MG63 (cell line): ENCODE results near the gene PPP6R3. TPM values are rescaled to one million over a fixed set of nuclear protein-coding genes. Genes with fewer than 3 reads are reported as not detected.

Experiments used
- DNase-seq: peaks from one replicate; pipeline ENCODE4 v3.0.0-alpha.2; 2020
- H3K27me3 ChIP-seq: fragments of 250-450 bp; sonication (Bioruptor Pico); 2 replicates; pipeline ENCODE4 v1.5.1; 2020; ENCODE audit warnings: mild to moderate bottlenecking, moderate library complexity
- H3K36me3 ChIP-seq: fragments of 250-450 bp; sonication (Bioruptor Pico); 2 replicates; pipeline ENCODE4 v1.5.1; 2020; ENCODE audit warnings: mild to moderate bottlenecking, moderate library complexity
- H3K4me3 ChIP-seq: fragments of 250-450 bp; sonication (Bioruptor Pico); 2 replicates; pipeline ENCODE4 v1.5.1; 2020; ENCODE audit warnings: mild to moderate bottlenecking, moderate library complexity
- H3K9me3 ChIP-seq: fragments of 250-450 bp; sonication (Bioruptor Pico); 2 replicates; pipeline ENCODE4 v1.5.1; 2020; ENCODE audit warnings: mild to moderate bottlenecking, moderate library complexity
- total RNA-seq: library from RNA; depleted of rRNA; stranded (reverse); fragments of >200 nt; shearing (Covaris generic); gene quantifications from 2 replicates; pipeline ENCODE4 v1.2.3, GENCODE V29; 2014; ENCODE audit warnings: low replicate concordance

The PPP6R3 gene
- total RNA-seq, 1 experiment from 2014 or later, result 68.5 TPM

- no peaks in the 10 kb centered on the region for H3K9me3 ChIP-seq
Measured at GRCh38 chr11:68498903-68499883, 38.6 kb downstream of the PPP6R3 start.

GRCh38 chr11:68500206-68500605 lies 39.7 kb downstream of the PPP6R3 start:
- H3K4me3 ChIP-seq, result no peak overlapping the region
- no peaks in the 10 kb centered on the region for H3K9me3 ChIP-seq
- no peak for DNase-seq
- H3K36me3 ChIP-seq, result peaks cover 3% of the 10 kb centered on the region; the same call in 1 of the 2 replicates
- H3K27me3 ChIP-seq, result no peaks in the 10 kb centered on the region

More at GRCh38 chr11:68498903-68499883, 38.6 kb downstream of the PPP6R3 start:
- Histone ChIP-seq H3K4me3 (no peak overlapping the region), H3K36me3 (peaks cover 3% of the 10 kb centered on the region; the same call in 1 of the 2 replicates), H3K27me3 (no peaks in the 10 kb centered on the region)
- no peak for DNase-seq

DNA sequence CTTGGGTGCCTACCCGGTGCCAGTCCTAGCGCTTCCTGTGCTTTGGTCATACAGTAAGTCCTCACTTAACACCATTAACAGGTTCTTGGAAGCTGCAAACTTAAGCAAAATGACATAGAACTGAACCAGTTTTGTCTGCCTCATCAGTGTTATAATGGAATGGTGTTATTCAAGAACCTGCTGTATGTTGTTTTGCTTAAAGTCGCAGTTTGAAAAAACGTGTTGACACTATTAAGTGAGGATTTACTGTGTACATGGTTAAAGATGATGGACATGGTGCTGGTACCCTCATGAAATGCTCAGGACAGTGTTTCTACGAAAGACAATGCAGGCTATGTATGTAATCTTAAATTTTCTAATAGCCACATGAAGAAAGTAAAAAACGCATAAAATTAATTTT lies 41.3 kb downstream of the PPP6R3 start:
- no peak for DNase-seq
- Histone ChIP-seq H3K9me3 (no peaks in the 10 kb centered on the region), H3K36me3 (peaks cover 8% of the 10 kb centered on the region), H3K4me3 (no peak overlapping the region), H3K27me3 (no peaks in the 10 kb centered on the region)

GRCh38 chr11:68503251-68503687 lies 42.7 kb downstream of the PPP6R3 start:
- H3K27me3 ChIP-seq, result no peaks in the 10 kb centered on the region
- no peaks in the 10 kb centered on the region for H3K9me3 ChIP-seq
- no peak overlapping the region for H3K4me3 ChIP-seq
- H3K36me3 ChIP-seq, result peaks cover 8% of the 10 kb centered on the region
- no peak for DNase-seq

GRCh38 chr11:68503792-68504191 lies 43.2 kb downstream of the PPP6R3 start:
- Histone ChIP-seq H3K27me3 (no peaks in the 10 kb centered on the region), H3K9me3 (no peaks in the 10 kb centered on the region)

DNA sequence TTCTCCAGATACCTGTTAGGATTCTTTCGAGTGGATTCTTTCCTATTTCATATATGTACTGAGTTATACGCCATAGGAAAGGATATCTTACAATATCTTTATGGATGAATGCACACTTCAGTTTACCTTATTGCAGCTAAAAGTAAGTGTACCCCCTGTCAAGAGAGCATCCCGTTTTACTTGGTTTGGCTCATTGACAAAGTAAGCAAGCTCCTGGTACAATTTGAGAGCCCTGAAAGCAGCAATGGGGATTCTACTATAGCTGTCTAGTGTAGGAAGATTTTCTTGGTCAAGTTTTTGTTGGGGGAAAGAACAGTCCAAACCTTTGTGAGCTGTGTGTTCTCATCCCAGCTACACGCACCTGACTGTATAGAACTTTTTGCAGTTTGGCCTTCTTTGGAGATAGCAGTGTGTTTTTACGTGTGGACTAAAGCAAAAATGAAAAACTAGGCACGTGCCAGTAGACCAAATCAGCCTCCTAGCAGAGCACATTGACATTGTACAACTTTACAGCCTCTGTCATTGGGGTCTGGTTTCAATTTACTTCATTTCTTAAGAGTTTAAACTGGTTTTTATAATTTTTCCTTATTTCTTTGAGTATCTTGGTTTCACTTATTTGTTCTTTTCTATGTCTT lies 44.0 kb downstream of the PPP6R3 start:
- Histone ChIP-seq H3K9me3 (no peaks in the 10 kb centered on the region), H3K36me3 (peaks cover 8% of the 10 kb centered on the region), H3K27me3 (no peaks in the 10 kb centered on the region), H3K4me3 (no peak overlapping the region)
- no peak for DNase-seq

More at GRCh38 chr11:68503792-68504191, 43.2 kb downstream of the PPP6R3 start:
- peaks cover 8% of the 10 kb centered on the region for H3K36me3 ChIP-seq
- no peak overlapping the region for H3K4me3 ChIP-seq
- DNase-seq, result no peak

DNA sequence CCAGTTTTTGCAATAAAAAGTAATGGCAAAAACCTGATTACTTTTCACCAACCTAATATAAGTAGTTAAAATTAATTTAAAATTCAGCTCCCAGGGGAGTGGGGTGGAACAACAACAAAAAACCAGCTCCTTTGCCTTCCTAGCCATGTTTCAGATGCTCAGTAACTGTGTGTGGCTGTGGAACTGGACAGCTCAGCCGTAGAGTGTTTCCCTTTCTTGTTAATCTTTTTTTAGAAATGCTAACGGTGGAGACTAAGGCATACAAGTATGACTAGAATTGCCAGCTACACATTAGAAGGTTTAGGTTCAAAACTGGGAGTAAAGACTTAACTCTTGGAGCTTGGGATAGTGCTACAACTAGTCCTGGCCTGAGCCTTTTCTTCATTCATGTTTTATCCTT lies 45.0 kb downstream of the PPP6R3 start:
- Histone ChIP-seq H3K36me3 (peaks cover 8% of the 10 kb centered on the region), H3K9me3 (no peaks in the 10 kb centered on the region), H3K27me3 (no peaks in the 10 kb centered on the region), H3K4me3 (no peak overlapping the region)
- no peak for DNase-seq

DNA sequence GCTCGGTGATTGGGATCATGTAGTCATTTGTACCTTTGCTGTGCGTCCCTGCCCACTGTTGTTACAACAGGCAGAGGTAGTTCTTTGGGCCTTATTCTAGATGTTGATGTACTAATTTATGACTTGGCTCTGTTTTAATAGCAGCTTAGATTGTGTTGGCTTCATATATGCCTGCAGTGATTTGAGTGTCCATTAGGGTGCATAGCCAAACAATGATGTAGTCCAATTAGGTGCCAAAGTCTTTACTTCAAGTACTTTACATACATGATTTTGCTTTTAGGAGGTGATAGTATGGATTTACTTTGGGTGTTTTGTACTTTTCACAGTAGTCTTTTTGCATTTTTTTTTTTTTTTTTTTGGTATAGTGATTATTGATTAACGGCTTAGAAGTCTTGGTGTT lies 46.4 kb downstream of the PPP6R3 start:
- Histone ChIP-seq H3K36me3 (peaks cover 10% of the 10 kb centered on the region), H3K9me3 (no peaks in the 10 kb centered on the region), H3K4me3 (no peak overlapping the region), H3K27me3 (no peaks in the 10 kb centered on the region)
- DNase-seq, result no peak

- Histone ChIP-seq H3K27me3 (no peaks in the 10 kb centered on the region), H3K9me3 (no peaks in the 10 kb centered on the region), H3K36me3 (peaks cover 20% of the 10 kb centered on the region), H3K4me3 (no peak overlapping the region)
- DNase-seq, result no peak
Measured at GRCh38 chr11:68508425-68508824, 47.9 kb downstream of the PPP6R3 start.

- Histone ChIP-seq H3K4me3 (no peak overlapping the region), H3K36me3 (peaks cover 22% of the 10 kb centered on the region), H3K27me3 (no peaks in the 10 kb centered on the region), H3K9me3 (no peaks in the 10 kb centered on the region)
- no peak for DNase-seq
Measured at GRCh38 chr11:68509066-68509465, 48.5 kb downstream of the PPP6R3 start.

DNA sequence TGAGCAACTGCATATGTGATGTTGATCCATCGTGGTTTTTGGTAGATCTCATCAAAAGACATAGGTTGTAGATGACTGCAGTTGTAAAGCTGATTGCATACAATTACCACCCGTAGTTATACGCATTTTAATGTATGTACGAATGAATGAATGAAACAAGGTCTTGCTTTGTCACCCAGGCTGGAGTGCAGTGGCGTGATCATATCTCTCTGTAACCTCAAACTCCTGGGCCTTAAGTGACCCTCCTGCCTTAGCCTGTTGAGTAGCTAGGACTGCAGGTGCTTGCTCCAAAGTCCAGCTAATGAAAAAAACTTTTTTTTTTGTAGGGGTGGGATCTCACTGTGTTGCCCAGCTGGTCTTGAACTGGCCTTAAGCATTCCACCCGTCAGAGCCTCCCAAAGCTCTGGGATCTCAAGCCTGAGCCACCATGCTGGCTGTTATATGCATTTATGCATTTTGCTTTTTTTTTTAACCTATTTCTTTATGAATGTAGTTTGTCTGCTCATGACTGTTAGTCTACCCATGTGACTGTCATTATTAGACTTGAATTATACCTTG lies 53.5 kb downstream of the PPP6R3 start:
- H3K27me3 ChIP-seq, result no peaks in the 10 kb centered on the region
- DNase-seq, result no peak
- no peaks in the 10 kb centered on the region for H3K9me3 ChIP-seq
- peaks cover 42% of the 10 kb centered on the region for H3K36me3 ChIP-seq
- H3K4me3 ChIP-seq, result no peak overlapping the region

GRCh38 chr11:68517121-68517741 lies 56.7 kb downstream of the PPP6R3 start:
- no peaks in the 10 kb centered on the region for H3K9me3 ChIP-seq
- no peaks in the 10 kb centered on the region for H3K27me3 ChIP-seq
- H3K4me3 ChIP-seq, result no peak overlapping the region
- H3K36me3 ChIP-seq, result peaks cover 58% of the 10 kb centered on the region
- no peak for DNase-seq

DNA sequence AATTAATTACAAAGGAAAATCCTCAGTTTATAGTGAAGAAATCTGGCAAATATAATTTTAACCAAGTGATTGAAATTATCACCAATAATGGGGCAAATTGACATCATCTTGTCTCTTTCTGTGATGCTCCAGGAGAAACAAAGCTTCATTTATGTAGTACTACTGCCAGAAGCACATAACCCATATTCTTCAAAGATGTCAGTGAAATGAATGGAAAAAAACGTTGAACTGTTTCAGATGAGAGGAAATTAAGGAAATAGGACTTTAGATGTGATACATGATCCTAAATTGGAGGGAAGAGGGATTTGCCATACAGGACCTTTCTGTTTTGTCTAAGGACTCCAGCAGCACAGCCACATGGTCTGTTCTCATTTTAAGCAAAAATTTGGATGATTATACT lies 57.6 kb downstream of the PPP6R3 start:
- H3K36me3 ChIP-seq, result peaks cover 59% of the 10 kb centered on the region
- H3K9me3 ChIP-seq, result no peaks in the 10 kb centered on the region
- H3K27me3 ChIP-seq, result no peaks in the 10 kb centered on the region
- H3K4me3 ChIP-seq, result no peak overlapping the region
- no peak for DNase-seq

DNA sequence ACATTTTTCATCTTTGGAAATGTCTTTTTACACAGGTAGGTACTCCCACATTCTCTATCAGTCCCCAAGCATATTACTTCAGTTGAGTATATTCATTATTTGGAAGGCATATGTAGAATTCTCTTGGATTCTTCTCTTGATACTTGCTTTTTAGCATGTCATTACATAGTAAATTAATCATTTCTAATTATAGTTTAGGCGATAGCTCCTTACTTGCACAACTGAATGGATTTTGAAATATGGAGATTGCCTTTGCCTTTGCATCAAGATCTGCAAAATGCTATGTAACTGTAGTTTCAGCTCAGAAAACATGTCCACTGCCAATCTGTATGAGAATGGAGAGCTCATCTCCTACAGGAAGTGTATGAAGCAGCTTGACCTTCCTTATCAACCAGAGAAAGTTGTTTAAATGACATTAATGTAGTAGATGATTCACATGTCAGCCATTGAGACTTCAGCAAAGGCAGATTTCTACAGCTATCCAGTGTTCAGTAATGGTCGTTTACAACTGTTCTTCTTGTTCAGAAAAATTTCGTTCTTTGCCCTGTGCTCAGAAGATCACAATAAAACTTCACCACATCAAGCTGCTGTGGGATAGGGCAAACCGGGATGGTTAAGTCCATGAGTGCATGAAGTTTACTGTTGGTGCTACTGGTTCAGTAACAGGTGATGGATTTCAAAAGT lies 61.6 kb downstream of the PPP6R3 start:
- H3K27me3 ChIP-seq, result no peaks in the 10 kb centered on the region
- no peak for DNase-seq
- H3K36me3 ChIP-seq, result peaks cover 62% of the 10 kb centered on the region
- no peak overlapping the region for H3K4me3 ChIP-seq
- H3K9me3 ChIP-seq, result no peaks in the 10 kb centered on the region

DNA sequence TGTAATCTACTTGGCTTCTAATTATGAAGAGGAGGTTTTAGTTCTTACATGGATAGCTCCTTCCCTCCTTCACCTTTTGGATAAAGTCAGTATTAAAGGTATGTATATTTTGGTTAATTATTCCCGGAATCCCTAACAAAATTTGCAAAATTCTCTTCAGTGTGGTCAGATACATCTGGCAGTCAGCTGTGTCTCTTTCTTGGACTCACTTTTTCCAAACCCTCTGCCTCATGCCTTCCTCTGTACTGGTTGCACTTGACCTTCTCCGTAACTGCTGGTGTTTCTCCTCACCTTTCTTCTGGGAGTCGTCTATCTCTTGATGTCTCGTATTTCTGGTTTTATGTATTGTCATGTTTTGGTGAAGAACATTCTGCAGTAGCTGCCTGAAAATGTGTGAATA lies 62.5 kb downstream of the PPP6R3 start:
- DNase-seq, result no peak
- Histone ChIP-seq H3K9me3 (no peaks in the 10 kb centered on the region), H3K36me3 (peaks cover 62% of the 10 kb centered on the region), H3K4me3 (no peak overlapping the region), H3K27me3 (no peaks in the 10 kb centered on the region)

DNA sequence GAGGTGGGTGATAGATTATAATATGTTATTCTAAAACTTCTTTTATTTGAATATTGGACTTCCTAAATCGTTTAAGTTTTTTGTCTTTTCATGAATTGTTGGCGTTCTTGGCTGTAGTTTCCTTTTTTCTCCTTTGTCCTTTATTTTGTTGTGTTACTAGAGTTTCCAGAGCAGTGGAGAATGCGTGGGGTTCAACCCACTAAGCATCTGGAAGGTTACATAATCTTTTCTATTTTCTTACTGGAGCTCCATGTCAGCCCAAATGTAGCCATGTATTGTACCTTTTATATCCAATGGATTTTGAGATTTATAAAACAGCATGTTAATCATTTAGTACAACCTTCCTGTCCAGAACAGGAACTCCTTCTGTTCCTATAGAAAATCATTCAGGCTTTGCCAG lies 63.2 kb downstream of the PPP6R3 start:
- DNase-seq, result no peak
- Histone ChIP-seq H3K9me3 (no peaks in the 10 kb centered on the region), H3K4me3 (no peak overlapping the region), H3K36me3 (peaks cover 60% of the 10 kb centered on the region), H3K27me3 (no peaks in the 10 kb centered on the region)
